ENCODE data around the gene MGST3.
"Not testable (repeated sequence)": the region's sequence is repeated elsewhere in the genome, so short reads cannot be mapped to it uniquely, and the experiment has no call there.

Gene MGST3

DNA sequence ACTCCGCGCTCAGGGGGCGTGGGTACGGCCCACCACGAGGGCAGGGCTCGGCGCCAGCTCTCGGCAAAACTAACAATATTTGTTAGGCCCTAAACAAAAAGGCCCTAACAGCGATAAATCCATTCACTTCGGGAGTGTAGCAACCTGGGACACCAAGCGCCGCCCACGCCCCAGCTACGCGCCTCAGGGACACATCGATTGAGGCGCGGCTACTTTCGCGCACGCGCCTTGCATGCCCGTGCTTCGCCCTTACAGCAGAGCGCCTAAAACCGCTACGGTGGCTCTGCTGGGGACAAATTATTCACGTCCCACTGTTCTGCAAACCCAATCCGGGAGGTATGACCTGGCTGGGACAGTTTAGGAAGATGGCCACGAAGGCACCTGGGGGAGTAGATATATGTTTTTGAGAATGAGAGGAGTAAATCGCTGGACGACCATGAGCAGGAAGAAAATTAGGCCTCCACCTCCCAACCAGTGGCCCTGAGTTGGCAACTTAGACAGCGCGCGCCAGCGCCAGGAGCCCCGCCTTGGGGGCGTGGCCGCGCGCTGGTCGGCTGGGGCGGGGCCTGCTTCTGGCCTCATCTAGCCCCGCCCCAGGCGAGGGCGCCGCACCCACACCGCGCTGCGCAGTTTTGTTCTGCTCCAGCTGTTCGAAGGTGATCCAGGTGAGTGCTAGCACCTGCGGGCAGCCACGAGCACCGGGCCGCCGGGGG, at the start of gene MGST3:
MGST3 (plus strand) TSS at position 606 of the 713 bp plus-strand sequence. CDS start 18,614 bp downstream, outside the sequence.
- DNase-seq (ENCODE audit: low read depth), result peak; percentile 92

DNA sequence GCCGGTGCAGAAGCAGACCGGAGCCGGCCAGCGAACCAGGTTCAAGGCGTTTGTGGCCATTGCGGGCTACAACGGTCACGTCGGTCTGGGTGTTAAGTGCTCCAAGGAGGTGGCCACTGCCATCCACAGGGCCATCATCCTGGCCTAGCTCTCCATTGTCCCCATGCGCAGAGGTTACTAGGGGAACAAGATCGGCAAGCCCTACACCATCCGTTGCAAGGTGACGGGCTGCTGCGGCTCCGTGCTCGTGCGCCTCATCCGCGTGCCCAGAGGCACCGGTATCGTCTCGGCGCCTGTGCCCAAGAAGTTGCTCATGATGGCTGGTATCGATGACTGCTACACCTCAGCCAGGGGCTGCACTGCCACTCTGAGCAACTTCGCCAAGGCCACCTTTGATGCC, 49.1 kb upstream of the MGST3 start:
- DNase-seq (ENCODE audit: low read depth), result no peak

DNA sequence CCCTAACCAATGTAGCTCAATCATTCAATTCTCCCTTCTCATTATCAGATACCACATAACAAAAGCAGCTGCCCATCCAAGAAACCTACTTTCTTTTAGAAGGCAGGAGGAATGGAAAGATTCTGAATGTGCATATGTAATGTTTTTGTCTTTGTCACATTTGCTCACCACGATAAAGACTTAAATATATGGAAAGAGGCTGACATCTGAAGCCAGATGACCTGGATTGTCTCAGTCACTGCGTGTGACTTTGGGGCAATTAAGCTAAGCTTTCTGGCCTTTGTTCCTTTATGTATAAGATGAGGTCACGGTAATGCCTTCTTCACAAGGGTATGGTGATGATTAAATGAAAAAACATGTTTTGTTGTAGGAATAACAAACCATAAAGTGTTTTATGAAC, 44.6 kb upstream of the MGST3 start:
- DNase-seq (ENCODE audit: low read depth), result no peak

DNA sequence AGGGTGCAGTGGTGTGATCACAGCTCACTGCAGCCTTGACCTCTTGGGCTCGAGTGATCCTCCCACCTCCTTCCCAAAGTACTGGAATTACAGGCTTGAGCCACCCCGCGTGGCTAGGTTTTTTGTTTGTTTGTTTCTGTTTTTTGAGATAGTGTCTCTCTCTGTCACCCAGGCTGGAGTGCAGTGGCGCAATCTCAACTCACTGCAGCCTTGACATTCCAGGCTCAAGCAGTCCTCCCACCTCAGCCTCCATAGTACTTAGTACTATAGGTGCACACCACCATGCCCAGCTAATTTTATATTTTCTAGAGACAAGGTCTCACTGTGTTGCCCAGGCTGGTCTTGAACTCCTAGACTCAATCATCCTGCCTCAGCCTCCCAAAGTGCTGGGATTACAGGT, 39.6 kb upstream of the MGST3 start:
- DNase-seq (ENCODE audit: low read depth), result not testable (repeated sequence)

DNA sequence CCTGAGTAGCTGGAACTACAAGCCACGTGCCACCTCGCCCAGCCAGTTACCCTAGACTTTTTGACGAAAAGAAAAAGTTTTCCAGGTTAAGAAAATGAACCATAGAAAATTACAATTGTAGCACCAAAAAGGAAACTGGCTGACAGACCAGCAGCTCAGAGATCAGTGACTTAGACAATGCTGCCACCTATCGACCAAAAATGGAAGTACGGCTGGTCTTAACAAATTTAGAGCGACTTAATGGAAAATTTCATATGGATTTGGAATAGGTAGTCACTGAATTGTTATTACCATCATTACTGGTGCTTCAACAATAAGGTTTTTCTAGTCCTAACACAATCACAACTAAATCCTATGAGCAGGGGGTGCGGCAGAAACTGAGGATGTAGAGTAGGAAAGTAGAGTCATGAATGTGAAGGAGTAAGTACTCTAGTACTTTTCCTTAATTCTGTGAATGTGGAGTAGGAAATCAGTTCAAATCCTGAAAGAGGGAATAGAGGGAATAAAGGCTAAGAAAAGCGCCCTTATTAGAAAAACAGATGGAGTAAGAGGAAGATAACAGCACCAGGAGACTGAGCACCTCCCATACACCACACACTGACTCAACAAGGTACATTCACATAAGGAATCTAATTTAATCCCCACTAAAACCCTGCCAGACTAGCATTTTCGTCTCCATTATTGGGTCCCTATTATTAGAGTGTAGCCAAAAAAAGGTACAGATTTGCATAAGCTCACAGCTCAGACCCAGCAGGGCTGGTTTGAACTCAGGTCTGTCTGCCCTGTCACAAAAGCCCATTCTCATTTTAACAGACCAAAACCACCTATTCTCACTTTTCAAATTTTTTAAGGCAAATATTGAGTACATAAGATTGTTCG, 37.9 kb upstream of the MGST3 start:
- DNase-seq (ENCODE audit: low read depth), result no peak

DNA sequence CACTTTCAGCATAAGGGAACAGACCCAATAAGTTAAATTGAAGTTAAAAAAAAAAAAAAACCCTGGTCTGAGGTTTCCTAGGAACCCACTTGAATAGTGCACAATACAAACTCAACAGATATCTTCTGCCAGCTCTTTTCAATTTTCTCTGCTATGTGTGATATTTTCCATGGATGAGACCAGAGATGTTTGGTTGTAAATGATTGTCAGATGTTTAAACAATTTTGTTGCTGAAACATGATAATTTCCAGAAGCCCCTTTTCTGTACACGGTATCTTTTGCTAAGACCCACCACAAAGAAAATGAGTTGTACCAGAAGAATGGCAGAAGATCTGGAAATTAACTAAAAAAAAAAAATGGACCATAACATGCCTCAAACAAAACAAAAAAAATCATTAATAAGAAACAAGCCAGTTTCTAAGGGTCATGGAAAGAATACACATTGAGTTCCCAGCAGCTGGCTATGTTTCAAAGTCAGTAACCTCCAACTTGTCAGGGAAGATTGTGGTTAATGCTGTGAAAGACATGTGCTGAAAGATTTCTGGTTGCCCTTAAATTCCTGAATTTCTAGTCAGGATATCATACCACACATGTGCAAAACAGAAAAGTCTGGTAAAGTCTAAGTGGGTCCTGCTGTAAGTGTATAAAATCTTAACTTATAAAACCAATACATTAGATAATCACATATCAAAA, 35.6 kb upstream of the MGST3 start:
- DNase-seq (ENCODE audit: low read depth), result peak; percentile 66

DNA sequence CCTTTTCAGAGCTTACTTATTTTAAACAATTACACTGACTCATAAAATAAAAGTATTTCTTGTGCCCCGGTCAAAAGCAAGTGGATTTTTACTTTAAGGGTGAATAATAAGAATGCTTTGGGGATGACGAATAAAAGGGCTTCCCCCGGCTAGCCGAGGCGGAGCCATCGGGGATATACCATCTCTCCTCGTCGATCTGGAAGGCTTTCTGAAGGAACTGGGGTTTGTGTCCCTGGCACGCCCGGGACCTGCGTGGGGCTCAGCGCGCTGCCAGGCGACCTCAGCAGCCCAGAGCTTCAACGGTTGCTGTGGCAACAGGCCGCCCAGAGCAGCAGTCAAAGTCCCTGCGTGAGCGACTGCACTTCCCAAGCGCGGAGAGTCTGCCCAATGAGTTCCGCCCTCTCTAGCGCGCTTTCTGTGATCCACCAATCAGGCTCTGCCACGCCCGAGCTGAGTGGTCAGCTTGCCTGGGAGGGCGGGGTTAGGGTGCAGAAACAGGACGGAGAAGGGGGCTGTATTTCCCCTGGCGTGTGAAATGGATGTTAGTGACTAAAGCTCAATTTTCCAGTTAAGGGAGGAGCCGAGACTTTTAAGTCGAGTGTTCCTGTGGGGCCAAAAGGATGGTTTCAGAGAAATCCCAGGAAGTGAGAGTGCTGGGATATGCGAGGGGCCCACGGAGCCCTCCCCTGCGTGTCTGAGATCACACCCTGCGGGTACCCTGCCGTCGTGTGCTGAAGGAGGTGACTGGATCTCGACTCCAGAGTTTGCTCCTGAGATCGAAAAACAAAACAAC, 33.0 kb upstream of the MGST3 start:
- DNase-seq (ENCODE audit: low read depth), result peak; percentile 91

DNA sequence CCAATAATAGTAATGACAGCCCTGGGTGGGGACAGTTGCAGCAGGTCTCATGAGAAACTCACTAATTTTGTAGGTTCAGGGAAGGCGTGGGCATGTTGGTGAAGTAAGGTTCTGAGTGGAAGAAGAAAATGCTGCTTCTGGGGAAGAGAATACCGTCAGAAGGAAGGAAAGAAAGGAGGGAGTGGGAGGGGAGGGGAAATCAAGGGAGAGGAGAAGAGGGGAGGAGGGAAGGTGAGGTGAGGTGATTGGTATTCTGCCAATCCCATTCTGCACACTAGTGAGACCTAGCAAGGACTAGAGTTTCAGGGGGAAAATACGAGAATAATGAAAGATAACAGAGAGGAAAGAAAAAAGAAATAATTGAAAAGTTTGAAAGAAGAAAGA, 32.4 kb upstream of the MGST3 start:
- DNase-seq (ENCODE audit: low read depth), result no peak

DNA sequence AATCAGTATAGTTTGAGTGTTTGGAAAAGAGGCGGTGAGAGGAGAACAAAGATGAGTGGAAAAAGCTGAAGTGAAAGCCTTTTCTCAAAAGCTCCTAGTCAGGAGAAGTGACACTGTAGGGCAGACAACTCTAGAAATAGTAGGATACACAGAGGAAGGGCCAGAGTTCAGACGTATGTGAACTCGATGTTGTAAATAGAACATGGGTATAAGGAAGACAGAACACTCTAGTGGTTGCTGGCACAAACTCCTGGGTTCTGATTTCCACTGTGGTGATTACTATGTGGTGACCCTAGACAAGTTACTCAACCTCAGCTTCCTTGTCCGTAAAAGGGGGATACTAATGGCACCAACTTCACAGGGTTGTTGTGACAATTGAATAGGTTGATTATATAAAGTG, 30.2 kb upstream of the MGST3 start:
- DNase-seq (ENCODE audit: low read depth), result no peak

DNA sequence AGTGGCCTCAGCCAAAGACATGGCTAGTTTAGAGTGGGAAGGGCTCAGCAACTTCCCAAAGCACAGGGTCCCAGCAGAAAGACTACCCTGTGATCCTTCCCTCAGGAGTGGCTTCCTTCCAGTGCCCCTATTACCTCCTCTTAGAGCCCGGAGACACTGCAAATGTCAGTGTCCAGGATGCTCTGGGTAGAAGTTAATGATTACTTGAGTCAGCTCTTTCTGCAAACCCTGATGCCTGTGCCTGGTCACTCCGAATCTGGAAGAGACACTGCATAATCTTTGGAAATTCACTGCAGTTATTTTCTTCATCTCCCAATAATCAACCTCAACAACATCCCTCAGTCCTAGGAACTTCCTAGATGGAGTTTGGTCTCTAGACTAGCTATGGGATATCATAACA, 27.2 kb upstream of the MGST3 start:
- no peak for DNase-seq (ENCODE audit: low read depth)

DNA sequence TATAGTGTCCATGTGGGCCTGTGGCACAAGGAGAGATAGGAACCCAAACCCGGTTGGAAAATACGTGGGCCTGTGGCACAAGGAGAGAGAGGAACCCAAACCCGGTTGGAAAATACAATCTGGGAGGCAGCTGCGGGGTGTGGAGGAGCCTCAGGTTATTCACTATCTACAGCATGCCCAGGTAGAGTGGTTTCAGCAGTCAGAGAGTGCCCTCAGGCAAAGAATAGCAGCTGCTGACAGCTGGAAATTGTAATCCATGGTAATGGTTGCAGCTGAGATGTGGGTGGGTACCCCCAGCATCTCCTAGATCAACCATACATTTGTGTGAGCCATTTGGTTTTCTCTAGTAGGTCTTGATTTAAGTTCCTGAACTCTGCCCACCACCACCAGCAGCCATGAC, 25.8 kb upstream of the MGST3 start:
- DNase-seq (ENCODE audit: low read depth), result no peak

DNA sequence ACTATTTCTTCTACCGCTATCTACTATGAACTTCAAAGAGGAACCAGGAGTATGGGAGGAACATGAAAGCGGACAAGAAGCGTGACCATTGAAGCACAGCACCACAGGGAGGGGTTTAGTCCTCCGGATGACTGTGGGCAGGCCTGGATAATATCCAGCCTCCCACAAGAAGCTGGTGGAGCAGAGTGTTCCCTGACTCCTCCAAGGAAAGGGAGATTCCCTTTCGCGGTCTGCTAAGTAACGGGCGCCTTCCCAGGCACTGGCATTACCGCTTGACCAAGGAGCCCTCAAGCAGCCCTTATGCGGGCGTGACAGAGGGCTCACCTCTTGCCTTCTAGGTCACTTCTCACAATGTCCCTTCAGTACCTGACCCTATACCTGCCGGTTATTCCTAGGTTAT, 24.4 kb upstream of the MGST3 start:
- DNase-seq (ENCODE audit: low read depth), result not testable (repeated sequence)

DNA sequence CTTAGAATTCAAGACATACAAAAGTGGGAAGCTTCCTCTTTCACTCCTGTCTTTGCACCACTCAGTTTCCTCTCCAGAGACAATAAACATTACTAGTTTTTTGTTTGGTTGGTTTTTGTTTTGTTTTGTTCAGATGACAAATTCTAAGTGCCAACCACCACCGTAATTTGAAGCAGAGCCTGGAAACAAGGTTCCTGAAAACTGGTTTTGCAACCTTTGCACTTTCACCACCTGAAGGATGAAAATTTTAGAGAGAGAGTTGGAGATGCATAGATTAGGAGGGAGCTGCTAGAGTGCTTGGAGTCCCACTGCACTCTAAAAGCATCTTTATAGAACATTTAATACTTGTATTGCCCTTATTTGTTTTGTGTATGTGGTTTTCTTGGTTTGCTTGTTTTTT, 20.2 kb upstream of the MGST3 start:
- DNase-seq (ENCODE audit: low read depth), result no peak

DNA sequence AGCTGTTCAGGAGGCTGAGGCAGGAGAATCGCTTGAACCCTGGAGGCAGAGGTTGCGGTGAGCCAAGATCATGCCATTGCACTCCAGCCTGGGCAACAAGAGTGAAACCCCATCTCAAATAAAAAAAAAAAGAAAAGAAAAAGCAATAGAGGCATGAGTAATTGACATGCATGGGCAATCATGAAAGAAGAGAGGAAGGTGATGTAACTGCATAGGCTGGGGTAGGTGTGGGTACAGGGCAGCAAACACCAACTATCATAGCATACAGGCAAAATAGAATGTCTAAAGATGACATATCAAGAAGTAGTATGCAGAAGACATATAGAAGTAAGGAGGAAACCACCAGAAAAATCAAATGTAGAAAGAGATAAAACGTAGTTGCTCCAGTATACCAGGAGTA, 19.0 kb upstream of the MGST3 start:
- no peak for DNase-seq (ENCODE audit: low read depth)

DNA sequence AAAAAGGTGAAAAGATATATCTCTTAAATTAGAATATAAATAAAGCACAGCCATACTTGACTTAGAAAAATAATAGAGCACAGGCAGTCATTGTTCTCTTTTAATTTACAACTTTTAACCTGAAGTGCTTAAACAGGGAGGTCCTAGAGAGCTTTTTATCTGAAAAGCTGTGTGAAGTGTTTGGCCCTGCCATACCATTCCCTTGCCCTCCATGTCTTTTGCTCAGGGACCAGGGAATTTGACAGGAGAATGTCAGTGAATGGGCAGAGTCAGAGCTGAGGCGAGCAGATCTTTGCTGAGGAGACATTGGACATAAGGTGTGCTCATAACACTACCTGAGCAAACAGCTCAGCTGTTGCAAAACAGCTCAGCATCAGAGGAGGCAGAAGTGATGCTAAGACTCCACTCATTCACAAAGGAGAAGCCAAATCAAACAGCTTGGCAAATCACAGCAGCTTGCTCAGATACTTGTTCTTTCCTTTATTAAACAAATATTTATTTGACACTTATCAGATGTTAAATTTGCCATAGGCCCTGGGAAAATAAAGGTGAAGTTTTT, 14.9 kb upstream of the MGST3 start:
- no peak for DNase-seq (ENCODE audit: low read depth)

DNA sequence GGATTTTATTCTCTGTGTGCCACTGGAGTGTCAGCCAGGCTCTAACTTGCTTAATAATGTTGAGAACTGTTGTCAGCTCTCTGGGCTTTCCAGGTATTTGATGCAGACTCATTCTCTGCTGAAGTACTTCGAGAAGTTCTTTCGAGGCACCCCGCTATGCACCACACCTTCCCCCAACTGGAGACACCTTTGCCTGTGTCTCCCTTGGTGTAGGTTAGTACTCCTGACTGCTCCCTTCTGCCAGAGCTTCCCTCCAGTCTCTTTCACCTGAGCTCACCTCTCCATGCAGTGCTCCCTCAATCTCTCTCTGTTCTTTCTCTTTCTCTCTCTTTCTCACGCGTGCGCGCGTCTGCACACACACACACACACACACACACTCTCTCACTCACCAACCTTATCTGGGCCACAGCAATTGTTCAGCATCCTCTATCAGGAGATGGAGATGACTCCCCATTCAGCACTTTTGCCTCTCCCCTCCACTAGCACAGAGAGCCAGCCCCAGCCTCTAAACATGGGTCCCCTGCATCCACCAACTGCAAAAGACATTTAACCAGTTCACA, 14.0 kb upstream of the MGST3 start:
- no peak for DNase-seq (ENCODE audit: low read depth)

DNA sequence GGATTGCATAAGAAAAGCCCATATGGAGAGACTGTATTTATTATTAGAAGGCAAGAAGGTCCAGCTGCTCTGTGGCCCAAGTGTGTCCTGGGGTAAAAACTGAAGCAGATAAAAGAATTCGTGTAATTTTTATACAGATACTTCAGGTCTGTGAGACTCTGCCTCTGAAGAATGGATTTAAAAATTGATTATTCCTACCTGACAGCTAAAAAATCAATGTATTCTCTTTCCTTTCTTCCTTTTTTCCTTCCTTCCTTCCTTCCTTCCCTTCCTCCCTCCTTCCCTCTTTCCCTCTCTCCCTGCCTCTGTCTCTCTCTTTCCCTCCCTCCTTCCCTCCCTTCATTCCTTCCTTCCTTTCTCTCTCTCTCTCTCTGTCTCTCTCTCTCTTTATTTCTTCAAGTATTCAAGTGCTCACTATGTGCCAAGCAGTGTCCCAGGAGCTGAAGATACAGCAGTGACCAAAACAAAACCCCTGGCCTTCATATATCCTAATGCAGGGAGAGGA, 11.3 kb upstream of the MGST3 start:
- no peak for DNase-seq (ENCODE audit: low read depth)

DNA sequence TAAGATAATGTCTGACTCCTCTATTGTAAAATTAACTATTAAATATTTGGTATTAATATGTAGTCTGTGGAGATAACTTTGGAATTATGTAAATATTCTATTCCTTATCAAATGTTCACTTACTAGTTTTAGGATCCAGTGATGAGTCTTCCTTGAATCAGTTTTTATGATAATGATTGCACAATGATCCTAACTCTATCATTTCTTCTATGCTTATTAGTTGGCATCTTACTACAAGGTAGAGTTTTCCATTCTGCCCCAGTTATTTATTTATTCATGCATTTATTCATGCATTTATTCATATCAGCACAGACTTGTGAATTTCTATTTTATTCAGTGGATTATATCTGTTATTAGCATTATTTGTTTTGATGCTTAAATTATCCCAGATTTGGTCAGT, 7.4 kb upstream of the MGST3 start:
- no peak for DNase-seq (ENCODE audit: low read depth)

DNA sequence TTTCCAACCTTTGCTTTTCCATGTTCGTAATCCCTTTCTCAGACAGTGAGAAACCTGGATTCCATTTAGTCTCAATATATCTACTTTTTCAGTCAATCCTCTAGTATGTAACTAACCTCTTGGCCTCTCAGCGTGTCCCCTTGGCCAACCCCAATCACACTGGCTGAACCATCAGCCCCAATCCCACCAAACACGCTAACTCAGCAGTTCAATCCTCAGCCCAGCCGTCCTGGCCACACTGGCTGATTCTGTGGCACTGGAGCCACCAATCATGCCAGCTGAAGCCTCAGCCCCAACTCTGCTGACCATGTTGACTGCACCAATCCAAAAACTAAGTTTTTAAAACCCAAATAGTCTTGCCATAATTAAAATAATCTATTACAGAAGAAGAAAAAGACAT, 6.6 kb upstream of the MGST3 start:
- no peak for DNase-seq (ENCODE audit: low read depth)

DNA sequence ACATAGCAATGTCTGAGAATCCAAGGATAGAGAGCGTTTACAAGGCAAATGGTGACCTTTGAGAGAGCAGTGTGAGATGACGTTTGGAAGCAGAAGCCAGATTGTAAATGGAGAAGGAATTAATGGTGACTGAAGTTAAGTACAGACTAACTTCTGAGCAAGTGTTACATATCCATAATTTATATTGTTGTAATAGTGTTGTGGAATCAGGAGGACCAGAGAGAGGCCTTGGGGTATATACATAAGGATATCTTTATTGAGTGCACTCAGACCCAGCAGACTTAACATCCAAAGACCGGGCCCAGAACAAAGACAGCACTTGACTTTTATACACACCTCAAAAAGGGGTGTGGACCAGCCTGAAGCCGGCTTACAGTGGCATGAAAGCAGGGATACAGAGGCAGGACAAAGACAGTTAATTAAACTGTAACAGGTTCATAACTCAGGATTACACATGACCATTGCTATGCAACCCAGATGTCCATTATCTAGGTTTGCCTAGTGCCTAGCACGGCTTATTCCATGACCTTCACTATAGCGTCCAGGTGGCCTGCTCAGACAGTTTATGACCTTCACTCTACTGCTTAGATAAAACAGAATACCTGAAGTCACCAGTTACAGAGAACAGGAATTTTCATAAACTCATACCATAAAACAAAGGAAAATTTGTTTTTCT, 2.7 kb upstream of the MGST3 start:
- no peak for DNase-seq (ENCODE audit: low read depth)

DNA sequence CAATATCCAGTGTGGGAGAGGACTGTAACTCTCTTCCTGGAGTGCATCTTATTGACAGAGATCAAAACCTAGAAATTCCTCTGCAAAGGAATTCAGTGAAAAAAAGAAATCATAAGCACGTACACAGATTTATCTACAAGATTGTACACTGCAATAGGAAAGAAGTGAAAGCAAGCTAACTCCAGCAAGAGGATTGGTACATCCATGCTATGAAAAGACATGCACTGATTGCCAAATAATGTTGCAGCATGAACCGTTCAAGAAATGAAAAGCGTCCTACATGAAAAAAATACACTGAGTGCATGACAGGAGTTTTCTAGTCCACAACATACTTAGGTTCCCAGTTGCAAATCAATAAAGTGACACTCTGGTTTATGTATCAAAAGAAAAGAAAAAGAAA, 1.9 kb upstream of the MGST3 start:
- DNase-seq (ENCODE audit: low read depth), result no peak
